ENCODE data around the gene AFAP1.

The AFAP1 gene

DNA sequence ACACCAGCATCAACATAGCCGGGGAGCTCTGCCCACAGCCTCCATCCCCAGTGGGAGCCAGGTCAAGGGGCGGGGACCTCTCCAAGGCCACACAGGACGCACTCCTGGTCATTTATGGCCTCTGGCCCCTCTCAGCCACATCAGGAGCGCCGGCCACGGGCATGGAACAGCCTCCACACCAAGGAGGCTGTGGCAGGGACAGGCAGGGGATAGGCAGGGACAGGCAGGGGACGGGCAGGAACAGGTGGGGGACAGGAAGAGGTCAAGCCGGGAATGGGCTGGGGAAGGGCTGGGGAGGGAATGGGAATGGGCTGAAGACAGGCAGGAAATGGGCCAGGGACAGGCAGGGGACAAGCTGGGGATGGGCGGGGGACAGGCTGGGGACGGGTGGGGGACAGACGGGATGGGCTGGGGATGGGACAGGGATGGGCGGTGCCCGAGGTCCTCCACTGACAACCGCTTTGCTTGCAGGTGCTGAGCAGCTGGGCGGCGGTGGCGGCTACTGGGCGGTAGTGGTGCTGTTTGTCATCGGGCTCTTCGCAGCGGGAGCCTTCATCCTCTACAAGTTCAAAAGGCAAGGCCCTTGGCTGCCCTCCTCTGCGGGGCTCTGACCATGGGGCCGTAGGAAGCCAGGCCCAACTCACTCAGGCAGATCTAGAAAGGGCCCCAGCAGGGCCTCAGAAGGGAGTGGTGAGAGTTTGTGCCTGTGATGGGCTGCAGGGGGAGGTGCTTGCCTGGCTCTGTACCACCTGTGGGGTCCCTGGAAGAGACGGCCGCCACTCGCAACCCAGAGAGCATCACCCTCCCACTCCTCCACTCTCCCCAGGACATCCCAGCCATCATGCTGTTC, 205.6 kb downstream of the AFAP1 start:
- DNase-seq = no peak

DNA sequence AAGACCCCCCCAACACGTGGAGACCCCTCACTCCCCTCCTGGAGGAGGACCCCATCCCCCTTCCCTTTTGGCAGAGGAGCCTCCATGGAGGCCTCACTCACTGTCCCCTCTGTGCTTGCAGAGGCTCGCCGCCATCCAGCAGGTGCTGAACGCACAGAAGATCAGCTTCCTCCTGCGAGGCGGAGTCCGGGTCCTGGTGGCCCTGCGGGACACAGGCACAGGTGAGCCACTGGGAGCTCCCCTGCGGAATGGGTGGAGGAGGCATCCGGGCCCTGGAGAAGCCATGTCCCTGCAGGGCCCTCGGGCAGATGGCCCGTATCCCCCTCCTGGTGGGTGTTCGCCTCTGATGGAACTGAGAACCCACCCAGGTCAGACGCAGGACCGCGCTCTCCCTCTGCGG, 206.5 kb downstream of the AFAP1 start:
- DNase-seq = no peak

DNA sequence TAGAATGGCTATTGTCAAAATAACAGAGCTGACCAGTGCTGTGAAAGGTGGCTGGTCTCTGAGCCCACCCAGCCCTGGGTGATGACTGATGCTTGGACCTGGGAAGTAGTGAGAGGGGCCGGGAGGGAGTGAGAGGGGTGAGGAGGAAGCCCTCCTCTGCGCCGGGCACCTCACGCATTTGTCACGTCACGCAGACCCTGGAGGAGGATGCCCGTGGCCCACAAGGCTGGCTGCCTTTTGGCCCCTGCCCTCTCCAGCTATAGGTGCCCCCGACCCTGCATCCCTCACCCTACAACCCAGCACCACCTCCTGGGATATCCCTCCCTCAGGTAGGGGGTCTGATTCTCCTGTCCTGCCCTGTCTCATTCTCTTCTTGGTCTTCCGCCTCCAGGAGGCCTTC, 207.4 kb downstream of the AFAP1 start:
- no peak for DNase-seq

DNA sequence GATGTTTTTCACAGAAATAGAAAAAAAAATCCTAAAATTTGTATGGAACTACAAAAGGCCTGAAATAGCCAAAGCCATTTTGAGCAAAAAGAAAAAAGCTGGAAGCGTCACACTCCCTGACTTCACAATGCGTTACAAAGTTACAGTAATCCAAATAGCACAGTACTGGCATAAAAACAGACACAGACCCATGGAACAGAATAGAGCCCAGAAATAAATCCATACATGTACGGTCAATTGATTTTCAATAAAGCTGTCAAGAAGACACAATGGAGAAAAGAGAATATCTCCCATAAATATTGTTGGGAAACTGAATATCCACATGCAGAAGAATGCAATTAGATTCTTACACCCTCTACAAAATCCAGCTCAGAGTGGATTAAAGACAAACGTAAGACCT, 208.2 kb downstream of the AFAP1 start:
- no peak for DNase-seq

DNA sequence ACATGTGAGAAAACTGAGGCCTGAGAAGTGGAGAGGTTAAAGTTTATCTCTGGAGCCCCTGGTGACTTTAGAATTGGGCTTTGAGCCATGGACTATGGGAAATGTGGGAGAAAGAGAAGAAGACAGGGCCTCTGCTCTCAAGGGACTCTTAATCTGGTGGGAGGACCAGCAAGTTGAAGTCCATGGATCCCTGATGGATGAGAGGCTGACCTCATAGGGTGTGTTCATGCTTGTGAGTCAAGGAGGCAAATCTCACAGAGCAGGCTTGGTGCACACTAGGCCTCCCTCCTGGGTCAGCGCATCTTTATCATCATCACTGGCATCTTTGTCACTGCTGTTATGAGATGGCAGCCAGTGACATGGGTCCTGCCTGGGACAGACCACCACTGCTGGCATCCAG, 211.9 kb downstream of the AFAP1 start:
- no peak for DNase-seq

DNA sequence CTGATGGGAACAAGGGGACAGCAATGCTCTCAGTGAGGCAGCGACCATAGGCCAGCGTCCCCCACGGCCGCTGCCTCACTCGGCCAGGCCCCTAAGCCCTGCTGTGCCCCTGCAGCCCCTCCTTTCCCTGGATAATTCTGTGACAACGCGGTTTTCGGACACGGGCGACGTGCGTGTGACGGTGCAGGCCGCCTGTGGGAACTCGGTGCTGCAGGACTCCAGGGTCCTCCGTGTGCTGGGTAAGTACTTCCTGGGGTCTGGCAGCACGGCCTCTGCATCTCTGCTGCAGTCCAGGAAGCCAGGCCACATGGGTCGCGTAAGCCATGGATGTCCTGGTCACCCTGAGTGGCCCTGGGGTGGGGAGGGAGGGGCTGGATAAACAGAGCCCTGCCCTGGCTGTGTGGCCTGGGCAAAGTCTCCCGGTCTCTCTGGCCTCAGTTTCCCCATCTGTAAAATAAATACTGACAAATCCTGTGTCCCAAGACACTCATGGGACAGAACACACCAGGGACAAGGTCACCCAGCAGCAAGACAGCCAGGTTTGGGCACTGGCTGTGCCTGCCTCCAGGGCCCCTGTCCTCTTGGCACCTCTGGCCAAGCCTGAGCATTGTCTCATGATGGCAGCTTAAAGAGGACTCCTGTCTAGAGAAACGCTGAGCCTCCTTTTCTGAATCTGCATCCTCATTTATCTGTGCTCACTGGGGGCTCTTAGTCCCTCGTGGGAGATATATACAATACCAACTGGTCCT, 212.8 kb downstream of the AFAP1 start:
- no peak for DNase-seq

DNA sequence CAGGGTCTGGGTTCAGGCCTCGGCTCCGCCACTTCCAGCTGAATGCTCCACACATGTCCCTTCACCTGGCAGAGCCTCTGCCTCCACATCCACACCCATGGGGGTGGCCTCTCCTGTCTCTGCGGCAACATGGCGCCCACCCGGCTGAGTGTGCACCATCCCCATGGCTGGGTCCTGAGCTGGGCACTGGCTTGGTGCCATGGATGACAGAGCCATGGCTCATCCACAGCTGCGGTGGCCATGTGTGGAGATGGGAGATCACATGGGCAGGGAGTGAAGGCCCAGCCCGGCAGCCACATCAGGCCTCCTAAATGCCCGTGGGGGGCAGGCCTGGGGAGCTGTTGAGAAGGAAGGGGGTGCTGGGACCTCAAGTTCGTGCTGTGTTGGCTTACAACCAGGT, 213.7 kb downstream of the AFAP1 start:
- DNase-seq = no peak

DNA sequence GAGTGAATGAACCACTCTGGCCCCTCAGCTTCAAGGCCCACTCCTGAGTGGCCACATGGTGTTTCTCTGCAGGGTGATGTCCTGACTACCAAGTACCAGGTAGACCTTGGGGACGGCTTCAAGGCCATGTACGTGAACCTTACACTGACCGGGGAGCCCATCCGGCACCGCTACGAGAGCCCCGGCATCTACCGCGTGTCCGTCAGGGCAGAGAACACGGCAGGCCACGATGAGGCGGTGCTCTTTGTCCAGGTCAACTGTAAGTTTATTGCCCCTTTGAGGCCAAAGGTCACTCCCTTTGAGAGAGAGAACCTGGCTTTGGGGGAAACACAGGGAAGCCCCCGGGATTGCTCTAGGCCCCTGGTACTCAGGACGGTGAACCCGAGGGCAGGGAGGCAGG, 216.0 kb downstream of the AFAP1 start:
- DNase-seq = no peak

DNA sequence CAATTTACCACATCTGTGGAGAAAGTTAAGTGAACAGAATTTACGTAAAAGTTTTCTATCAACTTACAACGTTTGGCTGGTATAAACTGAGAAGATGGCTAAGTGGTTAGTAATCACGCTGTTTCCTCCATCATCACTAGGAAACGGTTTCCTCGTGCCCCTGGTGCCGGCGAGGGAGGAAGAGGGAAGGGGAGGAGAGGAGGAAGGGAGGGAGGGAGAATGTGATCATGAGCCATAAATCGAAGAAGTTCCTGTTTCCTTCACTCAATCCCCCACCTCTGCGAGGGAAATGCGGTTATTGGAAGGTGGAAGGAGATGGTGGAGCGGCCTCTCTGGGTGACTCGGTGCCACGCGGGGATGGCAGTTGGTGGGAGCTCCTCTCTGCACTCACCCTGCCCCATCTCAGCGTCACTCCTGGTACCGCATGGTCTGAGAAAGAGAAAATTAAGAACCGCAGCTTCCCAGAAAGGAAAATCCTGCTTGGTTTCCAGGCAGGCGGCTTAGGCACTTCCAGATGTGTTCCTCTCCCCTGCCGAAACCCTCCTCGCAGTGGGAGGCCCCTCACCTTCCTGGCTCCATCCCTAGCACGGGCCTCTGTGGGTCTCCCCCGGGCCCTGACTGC, 216.8 kb downstream of the AFAP1 start:
- DNase-seq = no peak

DNA sequence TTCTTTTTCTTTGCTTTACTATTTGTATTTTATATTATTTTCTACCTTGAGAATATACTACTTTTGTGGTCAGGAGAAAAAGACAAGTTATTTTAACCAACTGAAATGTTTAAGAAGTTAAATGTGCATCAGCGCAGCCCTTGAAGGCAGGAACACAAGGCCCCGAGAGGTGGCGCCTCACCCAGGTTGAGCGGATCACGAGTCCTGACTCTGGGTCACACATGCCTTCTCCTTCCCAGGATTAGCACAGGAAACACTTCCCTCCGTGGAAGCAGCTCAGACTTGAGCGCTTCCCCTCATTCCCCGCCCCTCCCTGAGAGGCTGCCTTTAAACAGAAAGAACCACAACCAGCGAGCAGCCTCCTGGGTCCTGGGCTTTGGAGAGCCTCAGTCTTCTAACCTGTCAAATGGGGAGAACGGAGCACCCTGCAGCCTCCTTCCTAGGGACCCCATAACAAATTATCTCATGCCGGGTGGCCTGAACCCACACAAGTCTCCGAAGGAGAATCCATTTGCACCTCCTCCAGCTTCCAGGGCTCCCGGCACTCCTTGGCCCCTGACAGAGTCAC, 217.6 kb downstream of the AFAP1 start:
- no peak for DNase-seq

DNA sequence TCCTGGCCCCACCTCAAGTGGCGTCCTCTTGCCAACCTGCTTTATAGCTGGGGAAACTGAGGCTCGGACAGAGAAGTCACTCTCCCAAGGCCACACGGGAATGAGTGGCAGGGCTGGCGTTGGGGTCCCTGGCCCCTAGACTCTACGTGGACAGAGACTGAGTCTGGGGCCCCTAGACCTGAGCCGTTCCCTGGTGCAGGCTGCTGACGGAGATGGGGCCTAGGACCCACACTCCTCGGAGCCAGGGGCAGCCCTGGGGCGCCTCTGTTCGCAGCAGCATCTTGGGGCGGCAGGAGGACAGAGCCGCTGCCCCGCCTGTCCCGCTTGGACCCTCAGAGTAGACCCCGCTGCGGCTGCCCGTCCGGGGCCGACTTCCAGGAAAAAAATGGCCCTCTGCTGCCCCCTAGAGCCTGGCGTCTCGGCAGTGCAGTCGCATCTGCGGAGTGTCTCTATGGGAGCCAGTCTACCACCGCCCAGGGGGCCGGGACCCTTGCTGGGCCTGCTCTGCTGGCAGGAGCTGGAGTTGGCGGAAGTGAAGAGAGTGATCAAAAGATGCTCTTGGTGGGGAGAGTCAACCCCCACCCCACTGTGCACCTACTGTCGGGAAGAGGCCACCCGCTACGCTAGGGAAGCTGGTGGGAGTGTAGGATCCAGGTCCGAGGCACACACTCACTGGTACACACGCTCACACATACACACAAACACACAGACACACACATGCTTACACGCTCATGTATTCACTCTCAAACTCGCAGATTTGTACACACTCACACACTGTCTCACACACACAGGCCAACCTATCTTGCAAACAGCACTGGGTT, 220.1 kb downstream of the AFAP1 start:
- DNase-seq = peak in 1 of 2 experiments; percentile 19

DNA sequence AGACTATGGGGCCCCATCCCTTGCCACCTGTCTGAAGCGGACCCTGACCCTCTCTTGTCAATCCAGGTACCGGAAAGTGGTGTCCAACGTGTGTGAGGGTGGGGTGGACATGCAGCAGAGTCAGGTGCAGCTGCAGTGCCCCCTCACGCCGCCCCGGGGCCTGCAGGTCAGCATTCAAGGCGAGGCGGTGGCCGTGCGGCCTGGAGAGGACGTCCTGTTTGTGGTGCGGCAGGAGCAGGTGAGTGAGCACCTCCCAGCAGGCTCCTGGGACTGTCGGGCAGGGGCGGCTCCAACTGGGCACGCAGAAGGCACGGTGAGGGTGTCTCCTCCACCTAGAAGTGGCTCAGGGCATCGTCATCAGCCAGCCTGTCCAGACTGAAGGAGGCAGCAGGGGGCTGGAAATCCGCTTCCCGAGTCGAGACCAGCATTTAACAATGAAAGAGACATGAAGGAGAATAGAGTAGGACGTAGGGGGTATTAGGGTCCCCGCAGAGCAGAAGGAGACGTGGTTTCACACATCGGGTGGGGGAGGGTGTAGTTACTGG, 221.6 kb downstream of the AFAP1 start:
- no peak for DNase-seq

DNA sequence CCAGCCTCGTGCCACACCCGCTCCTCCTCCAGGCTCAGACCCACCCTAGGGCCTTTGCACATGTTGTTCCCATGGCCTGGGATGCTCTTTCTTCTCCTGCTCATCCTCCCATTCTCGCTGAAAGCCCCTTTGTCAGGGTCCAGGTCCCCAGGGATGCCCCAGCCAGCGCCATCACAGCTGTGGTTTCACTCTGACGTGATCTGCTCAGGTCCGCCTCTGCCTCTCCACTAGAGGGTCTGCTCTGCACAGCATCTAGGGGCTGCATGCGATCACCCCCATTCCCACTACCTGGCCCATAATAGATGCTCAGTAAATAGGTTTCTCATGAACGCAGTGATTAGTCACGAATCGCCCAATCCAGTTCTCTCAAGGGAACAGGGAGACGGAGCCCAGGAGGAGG, 222.5 kb downstream of the AFAP1 start:
- DNase-seq = no peak

DNA sequence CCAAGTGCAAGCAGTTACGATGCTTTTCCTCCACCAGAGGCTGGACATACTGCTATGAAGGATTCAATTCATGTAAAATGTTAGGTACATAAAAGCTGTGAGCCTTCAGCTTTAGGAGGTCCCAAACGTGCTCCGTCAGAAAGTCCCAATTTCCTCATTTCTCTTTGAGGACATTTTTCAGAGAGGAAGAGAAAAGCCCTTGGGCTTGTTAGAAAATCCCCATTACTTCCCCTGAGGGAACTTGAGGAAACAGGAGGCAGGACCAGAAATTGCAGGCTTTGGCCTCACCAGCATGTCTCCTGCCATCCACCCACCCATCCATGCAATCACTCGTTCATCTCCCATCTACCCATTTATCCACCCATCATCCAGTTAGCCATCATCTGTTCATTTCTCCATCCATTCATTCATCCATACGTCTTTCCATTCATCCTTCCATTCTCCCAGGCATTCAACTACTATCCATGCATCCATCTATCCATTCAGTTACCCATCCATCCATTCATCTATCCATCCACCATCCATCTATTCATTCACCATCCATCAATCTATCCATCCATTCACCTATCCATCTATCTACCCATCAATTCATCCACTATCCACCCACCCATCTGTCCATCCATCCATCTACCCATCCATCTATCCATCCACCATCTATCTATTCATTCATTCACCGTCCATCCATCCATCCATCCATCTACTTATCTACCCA, 223.5 kb downstream of the AFAP1 start:
- DNase-seq = no peak

DNA sequence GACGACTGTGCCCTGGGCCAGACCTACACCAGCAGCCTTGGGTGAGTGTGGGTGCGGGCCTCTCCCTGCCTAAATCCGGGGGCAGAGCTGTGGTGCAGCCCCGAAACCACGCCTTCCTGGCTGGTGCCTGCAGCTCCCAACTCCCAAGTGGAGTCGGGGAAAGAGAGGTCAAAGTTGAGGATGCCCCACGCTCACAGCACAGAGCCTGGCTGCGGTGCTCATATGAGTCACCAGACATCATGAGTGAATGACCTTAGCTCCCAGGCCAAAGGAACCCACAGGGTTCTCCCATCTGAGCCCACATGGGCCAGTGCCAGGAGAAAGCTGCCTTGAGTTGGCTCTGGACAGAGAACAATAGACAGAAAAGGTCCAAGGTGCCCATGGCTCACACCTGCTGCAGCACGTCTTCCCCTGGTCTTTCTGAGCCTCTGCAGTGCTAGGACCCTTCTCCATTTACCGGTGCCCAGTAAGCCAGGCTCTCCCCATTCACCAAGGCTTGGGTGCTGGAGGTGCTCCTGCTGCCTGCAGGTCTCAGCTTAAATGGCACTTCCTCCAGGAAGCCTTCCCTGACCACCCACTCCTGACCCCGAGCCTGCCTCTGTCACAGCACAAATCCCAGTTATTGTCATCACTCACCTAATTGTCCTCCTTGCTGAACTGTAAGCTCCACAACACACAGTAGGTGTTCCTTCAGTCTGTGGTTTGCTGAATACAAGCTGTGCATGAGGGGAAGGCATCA, 224.2 kb downstream of the AFAP1 start:
- no peak for DNase-seq

DNA sequence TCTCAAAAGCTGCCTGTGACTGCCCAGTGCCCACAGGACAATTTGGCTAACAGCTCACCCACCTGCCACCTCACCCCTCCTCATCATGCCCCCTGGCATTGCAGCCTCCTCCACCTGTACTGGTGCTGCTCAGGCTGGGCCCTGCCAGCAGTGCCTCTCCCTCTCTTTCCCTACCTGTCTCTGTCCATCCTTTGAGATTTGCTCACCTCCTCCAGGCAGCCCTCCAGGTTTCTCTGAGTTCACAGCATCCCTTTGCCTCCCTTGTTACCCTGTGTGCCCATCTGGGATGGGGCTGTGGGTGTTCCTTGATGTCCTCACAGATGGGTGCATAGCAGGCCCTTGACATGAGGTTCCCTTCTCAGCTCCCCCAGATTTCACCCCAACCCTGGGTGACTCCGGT, 224.9 kb downstream of the AFAP1 start:
- no peak for DNase-seq

DNA sequence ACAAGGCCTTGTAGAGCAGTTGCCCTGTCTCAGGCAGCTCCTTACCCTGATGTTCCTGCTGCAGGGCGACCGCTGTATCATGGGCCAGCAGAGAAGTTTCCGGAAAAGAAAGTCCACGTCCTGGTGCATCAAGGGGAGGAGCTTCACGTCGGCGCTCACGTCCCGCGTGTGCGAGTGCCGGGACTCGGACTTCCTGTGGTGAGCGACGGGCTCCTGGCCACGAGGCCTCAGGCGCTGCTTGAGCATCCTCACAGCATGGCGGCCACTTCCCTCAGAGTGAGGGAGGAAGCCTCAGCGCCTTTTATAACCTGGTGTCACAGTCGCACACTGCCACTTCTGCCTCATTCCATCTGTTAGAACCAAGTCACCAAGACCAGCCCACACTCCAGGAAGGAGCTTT, 225.5 kb downstream of the AFAP1 start:
- DNase-seq = no peak

DNA sequence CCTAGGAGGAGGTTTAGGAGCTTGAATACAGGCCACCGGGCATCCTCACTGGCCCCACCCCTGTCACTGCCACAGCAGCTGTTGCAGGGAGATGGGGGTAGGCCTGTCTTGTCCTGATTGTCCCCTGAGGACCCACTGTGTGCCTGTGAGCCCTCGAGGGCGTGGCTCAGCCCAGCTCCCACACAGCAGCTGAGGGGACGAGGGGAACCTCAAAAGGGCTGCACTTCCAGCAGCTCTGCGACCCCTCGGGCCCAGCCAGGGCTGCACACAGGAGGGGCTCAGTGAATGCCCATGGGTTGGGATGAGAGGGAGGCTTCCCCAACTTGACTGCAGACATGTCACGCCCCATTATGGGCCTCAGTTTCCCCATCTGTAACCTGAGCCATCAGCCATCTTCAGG, 225.9 kb downstream of the AFAP1 start:
- DNase-seq = no peak

DNA sequence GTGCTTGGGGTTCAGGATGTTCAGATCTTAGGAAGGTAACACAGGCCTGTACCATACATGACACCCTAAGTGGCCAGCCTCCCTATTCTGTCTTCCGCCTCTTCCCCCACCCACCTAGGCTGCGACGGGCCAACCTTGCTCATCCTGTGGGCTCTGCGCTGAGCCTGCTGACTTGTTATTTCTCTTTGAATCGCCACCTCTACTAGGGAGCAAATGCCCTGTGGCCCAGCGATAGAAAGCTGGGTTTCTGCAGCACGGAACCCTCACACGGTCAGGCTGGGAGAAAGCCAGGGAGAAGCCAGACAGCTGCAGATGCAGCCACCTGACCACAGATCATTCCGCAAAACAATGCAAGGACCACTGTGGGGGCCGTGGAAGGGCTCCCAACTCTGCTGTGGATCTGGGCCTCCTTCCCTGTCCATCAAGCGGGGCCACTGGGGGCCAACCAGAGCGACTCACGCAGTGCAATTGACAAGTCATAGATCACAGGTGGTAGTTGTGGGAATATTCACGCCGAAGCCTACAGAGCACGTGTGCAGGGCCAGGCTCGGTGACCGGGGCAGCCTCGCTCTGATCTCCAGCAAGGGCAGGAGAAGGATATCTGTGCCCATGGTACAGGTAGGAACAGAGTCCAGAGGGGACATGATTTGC, 227.5 kb downstream of the AFAP1 start:
- no peak for DNase-seq

DNA sequence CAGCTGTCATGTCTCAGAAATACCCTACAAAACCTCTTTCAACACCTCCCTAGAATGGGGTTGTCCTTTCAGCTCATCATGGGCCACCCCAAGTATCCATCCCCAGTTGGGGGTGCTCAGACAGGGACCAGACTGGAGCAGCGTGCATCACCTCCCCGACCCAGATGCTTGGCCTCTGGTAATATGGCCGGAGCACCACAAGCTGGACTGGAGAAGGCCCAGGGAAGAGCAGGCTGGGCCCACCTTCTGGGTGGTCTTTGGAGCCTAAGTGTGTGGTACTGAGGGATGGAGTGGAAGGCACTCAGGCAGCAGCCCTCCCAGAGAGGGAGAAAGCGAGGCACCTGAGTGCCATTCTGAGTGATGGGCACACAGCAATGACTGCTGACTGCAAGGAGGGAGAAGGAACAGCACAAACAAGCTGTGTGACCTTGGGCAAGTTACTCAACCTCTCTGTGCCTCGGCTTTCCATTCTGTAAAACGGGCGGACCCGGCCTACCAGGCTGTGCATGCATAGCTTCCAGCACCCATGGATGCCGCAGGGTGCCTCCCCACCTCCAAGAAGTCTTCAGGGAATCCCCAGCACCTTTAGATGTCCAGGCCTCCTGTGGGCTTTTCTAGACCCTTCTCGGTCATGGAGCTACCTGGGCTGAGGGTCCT, 228.2 kb downstream of the AFAP1 start:
- DNase-seq = no peak
